B cell (primary cell): ENCODE results near the gene PNPLA4. TPM values are rescaled to one million over a fixed set of nuclear protein-coding genes. Genes with fewer than 3 reads are reported as not detected.

Experiments
- ATAC-seq: fragments of 200-7000 bp; cut with Tn5 transposase; one replicate; pipeline ENCODE4 v1.10.0; 2021; ENCODE audit warnings: low read depth, mild to moderate bottlenecking, moderate number of reproducible peaks, moderate library complexity
- CTCF ChIA-PET: fragments of 350-600 bp; sonication (Branson Sonifier 250); formaldehyde crosslinking; loops from one replicate; lab custom pipeline; 2021; ENCODE audit warnings: antibody characterized with exemption, inconsistent platforms; lab: Charles Lee
- POLR2A ChIA-PET: fragments of 350-600 bp; sonication (Branson Sonifier 250); formaldehyde crosslinking; loops from one replicate; lab custom pipeline; 2021; ENCODE audit warnings: antibody characterized with exemption; lab: Charles Lee
- DNase-seq: peaks from one replicate; pipeline ENCODE4 v3.0.0; 2013
- H2AFZ ChIP-seq: 2 replicates; pipeline ENCODE4 v1.6.1; 2012; ENCODE audit warnings: mild to moderate bottlenecking, low read depth, low read length; ENCODE audit not compliant: insufficient read depth, poor library complexity, severe bottlenecking
- H3K27ac ChIP-seq, 2 donors: 1 replicate in 1 of 2; 2 replicates in 1 of 2; pipeline ENCODE4 v1.5.1; 2012 to 2013; ENCODE audit warnings: low read length in 2 of 2, mild to moderate bottlenecking in 2 of 2, moderate library complexity in 1 of 2
- H3K27me3 ChIP-seq, 4 experiments: fragments of 200-600 bp in 1 of 4; sonication (generic) in 1 of 4; replicated peaks in 1 of 4; 1 replicate in 2 of 4; 2 replicates in 2 of 4; pipeline versions ENCODE4 v1.6.1 to v1.7.0; 2013 to 2016; ENCODE audit warnings: low read length in 3 of 4, mild to moderate bottlenecking in 2 of 4, mixed read lengths in 1 of 4, moderate library complexity in 1 of 4; ENCODE audit not compliant: insufficient read depth in 4 of 4, control insufficient read depth in 3 of 4; ENCODE audit errors: control extremely low read depth in 1 of 4
- H3K36me3 ChIP-seq, 2 experiments: replicated peaks in 1 of 2; 1 replicate in 1 of 2; 2 replicates in 1 of 2; pipeline versions ENCODE4 v1.6.1 to v1.7.1; 2013; ENCODE audit warnings: low read length in 1 of 2; ENCODE audit not compliant: insufficient read depth in 2 of 2, control insufficient read depth in 1 of 2; ENCODE audit errors: control extremely low read depth in 1 of 2, extremely low read depth in 1 of 2
- H3K4me1 ChIP-seq, 2 donors: fragments of 200-600 bp in 1 of 2; sonication (generic) in 1 of 2; 1 replicate in 1 of 2; 2 replicates in 1 of 2; pipeline versions ENCODE4 v1.5.1 to v1.6.1; 2013 to 2017; ENCODE audit warnings: low read length in 2 of 2; ENCODE audit not compliant: control insufficient read depth in 2 of 2, insufficient read depth in 2 of 2
- H3K4me2 ChIP-seq: replicated peaks from 2 replicates; pipeline ENCODE3; 2012; ENCODE audit warnings: mild to moderate bottlenecking, low read depth, low read length; ENCODE audit not compliant: poor library complexity, severe bottlenecking
- H3K4me3 ChIP-seq, 5 experiments: fragments of 200-600 bp in 1 of 5; sonication (generic) in 1 of 5; 1 replicate in 3 of 5; 2 replicates in 2 of 5; pipeline versions ENCODE4 v1.5.1 to v1.7.0; 2011 to 2016; ENCODE audit warnings: low read length in 4 of 5, mild to moderate bottlenecking in 4 of 5, low read depth in 2 of 5, control low read depth in 1 of 5, moderate library complexity in 1 of 5; ENCODE audit not compliant: insufficient read depth in 1 of 5; ENCODE audit errors: control extremely low read depth in 1 of 5, extremely low read depth in 1 of 5
- H3K79me2 ChIP-seq: fragments of 200-600 bp; sonication (generic); one replicate; pipeline ENCODE4 v1.6.0; 2016; ENCODE audit warnings: low read length; ENCODE audit not compliant: control insufficient read depth, insufficient read depth
- H3K9ac ChIP-seq: fragments of 200-600 bp; sonication (generic); 2 replicates; pipeline ENCODE4 v1.6.1; 2017; ENCODE audit warnings: mild to moderate bottlenecking, low read length, moderate library complexity
- H3K9me3 ChIP-seq, 3 donors: one replicate each; pipeline versions ENCODE4 v1.6.1 to v1.7.1; 2013; ENCODE audit warnings: low read length in 2 of 3; ENCODE audit not compliant: control insufficient read depth in 2 of 3, insufficient read depth in 1 of 3; ENCODE audit errors: control extremely low read depth in 1 of 3
- H4K20me1 ChIP-seq: 2 replicates; pipeline ENCODE4 v1.6.0; 2012; ENCODE audit warnings: mild to moderate bottlenecking, low read length; ENCODE audit not compliant: insufficient read depth, control insufficient read depth, poor library complexity, severe bottlenecking
- H3K27ac Mint-ChIP-seq: one replicate; pipeline ENCODE4 v1.8.0; 2021; ENCODE audit warnings: mixed read lengths
- H3K27me3 Mint-ChIP-seq: one replicate; pipeline ENCODE4 v1.8.0; 2021; ENCODE audit warnings: mixed read lengths
- H3K4me1 Mint-ChIP-seq: one replicate; pipeline ENCODE4 v1.8.0; 2021; ENCODE audit warnings: mixed read lengths
- H3K4me3 Mint-ChIP-seq: one replicate; pipeline ENCODE4 v1.8.0; 2021; ENCODE audit warnings: mixed read lengths
- H3K9me3 Mint-ChIP-seq: one replicate; pipeline ENCODE4 v1.8.0; 2022; ENCODE audit warnings: mixed read lengths; ENCODE audit not compliant: insufficient read depth
- EZH2 ChIP-seq: IDR thresholded peaks from 2 replicates; pipeline ENCODE4 v1.6.1; 2012; ENCODE audit warnings: borderline replicate concordance, low read depth, mild to moderate bottlenecking, moderate library complexity, low read length; ENCODE audit not compliant: insufficient read depth, poor library complexity, severe bottlenecking
- WGBS: methylation state at CpG from one replicate; pipeline ENCODE4 v1.1.5; 2013; ENCODE audit warnings: missing lambda C conversion rate; ENCODE audit not compliant: insufficient coverage; 5-methylcytosine and 5-hydroxymethylcytosine counted together
- intact Hi-C: fragments of 100-400 bp; cut with micrococcal nuclease; formaldehyde crosslinking; loops from one replicate; pipeline ENCODE4 v1.10.0; 2022
- polyA plus RNA-seq: library from polyadenylated mRNA; depleted of rRNA; stranded (reverse); fragments of >200 nt; gene quantifications from 2 replicates; pipeline ENCODE4 v1.2.3, GENCODE V29; 2012
- total RNA-seq, 2 donors: library from RNA; stranded (reverse); fragments of 120-200 nt in 1 of 2; gene quantifications; 1 replicate in 1 of 2; 2 replicates in 1 of 2; pipeline versions ENCODE4 v1.2.3 to v1.2.4, GENCODE V29; 2013 to 2022
- TF ChIP-seq, protein P1 (sequence below): fragments of 200-600 bp; IDR thresholded peaks from one replicate; pipeline ENCODE4 v1.8.0; 2022; ENCODE audit warnings: antibody characterized with exemption, mild to moderate bottlenecking

Gene PNPLA4
- total and polyA plus RNA-seq, 2 donors (not counting 1 experiment from before 2014, with no cell fraction given), result 4.4 to 8.6 TPM

- intact Hi-C loops, result no loop called here
- Mint-ChIP-seq H3K4me1 (no peaks in the 10 kb centered on the region), H3K27me3 (no peaks in the 10 kb centered on the region), H3K4me3 (no peak overlapping the region), H3K9me3 (no peaks in the 10 kb centered on the region), H3K27ac (no peak overlapping the region)
- H3K27ac ChIP-seq, result no peak overlapping the region
- ChIA-PET POLR2A (no interaction called here), CTCF (no interaction called here)
- H3K9ac ChIP-seq, result no peak overlapping the region
- H3K36me3 ChIP-seq, result no peaks in the 10 kb centered on the region
- no peaks in the 10 kb centered on the region for H4K20me1 ChIP-seq
- H3K4me1 ChIP-seq, result no peaks in the 10 kb centered on the region
- no peak for DNase-seq
- no peak for ATAC-seq
- H3K79me2 ChIP-seq, result no peaks in the 10 kb centered on the region
- H3K9me3 ChIP-seq, result no peaks in the 10 kb centered on the region
- TF ChIP-seq, protein P1, sequence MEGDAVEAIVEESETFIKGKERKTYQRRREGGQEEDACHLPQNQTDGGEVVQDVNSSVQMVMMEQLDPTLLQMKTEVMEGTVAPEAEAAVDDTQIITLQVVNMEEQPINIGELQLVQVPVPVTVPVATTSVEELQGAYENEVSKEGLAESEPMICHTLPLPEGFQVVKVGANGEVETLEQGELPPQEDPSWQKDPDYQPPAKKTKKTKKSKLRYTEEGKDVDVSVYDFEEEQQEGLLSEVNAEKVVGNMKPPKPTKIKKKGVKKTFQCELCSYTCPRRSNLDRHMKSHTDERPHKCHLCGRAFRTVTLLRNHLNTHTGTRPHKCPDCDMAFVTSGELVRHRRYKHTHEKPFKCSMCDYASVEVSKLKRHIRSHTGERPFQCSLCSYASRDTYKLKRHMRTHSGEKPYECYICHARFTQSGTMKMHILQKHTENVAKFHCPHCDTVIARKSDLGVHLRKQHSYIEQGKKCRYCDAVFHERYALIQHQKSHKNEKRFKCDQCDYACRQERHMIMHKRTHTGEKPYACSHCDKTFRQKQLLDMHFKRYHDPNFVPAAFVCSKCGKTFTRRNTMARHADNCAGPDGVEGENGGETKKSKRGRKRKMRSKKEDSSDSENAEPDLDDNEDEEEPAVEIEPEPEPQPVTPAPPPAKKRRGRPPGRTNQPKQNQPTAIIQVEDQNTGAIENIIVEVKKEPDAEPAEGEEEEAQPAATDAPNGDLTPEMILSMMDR, result no peak
- no peak for TF ChIP-seq EZH2
- no peak overlapping the region for H3K4me2 ChIP-seq
- no CpG with 5 or more reads among the region's 2 CpGs for WGBS
- no peaks in the 10 kb centered on the region for H3K27me3 ChIP-seq
- H3K4me3 ChIP-seq, result no peak overlapping the region
- H2AFZ ChIP-seq, result no peak overlapping the region
These were observed 50.3 kb downstream of the PNPLA4 start for GRCh38 chrX:7876957-7877356.

GRCh38 chrX:7872042-7872441 is 55.2 kb downstream of the PNPLA4 start:
- no peak overlapping the region for H3K27ac ChIP-seq
- Mint-ChIP-seq H3K27ac (no peak overlapping the region), H3K4me3 (no peak overlapping the region), H3K4me1 (no peaks in the 10 kb centered on the region), H3K27me3 (peaks cover 3% of the 10 kb centered on the region), H3K9me3 (no peaks in the 10 kb centered on the region)
- no peak for DNase-seq
- H3K9me3 ChIP-seq, result no peaks in the 10 kb centered on the region
- CTCF ChIA-PET, result no interaction called here
- H3K4me2 ChIP-seq, result no peak overlapping the region
- H3K79me2 ChIP-seq, result no peaks in the 10 kb centered on the region
- H3K4me1 ChIP-seq, result no peaks in the 10 kb centered on the region
- no peaks in the 10 kb centered on the region for H4K20me1 ChIP-seq
- no peak overlapping the region for H2AFZ ChIP-seq
- H3K27me3 ChIP-seq, result no peaks in the 10 kb centered on the region
- no CpG with 5 or more reads among the region's 4 CpGs for WGBS
- POLR2A ChIA-PET, result no interaction called here
- intact Hi-C loops, result no loop called here
- TF ChIP-seq EZH2, result no peak
- TF ChIP-seq, protein P1, result no peak
- no peak for ATAC-seq
- H3K36me3 ChIP-seq, result no peaks in the 10 kb centered on the region
- no peak overlapping the region for H3K4me3 ChIP-seq
- H3K9ac ChIP-seq, result no peak overlapping the region
